ENCODE data around the gene EFHD1. TPM values are rescaled to one million over a fixed set of nuclear protein-coding genes. Genes with fewer than 3 reads are reported as not detected.

The EFHD1 gene
- total RNA-seq (2021) (0.58 and 1.4 TPM in 2 replicates), Bru-seq, nascent RNA (percentile 10 among the genes with signal in this experiment), BruChase-seq, experiment 1, labeled RNA remaining after a 2-hour chase (percentile 11 among the genes with signal in this experiment), BruChase-seq, experiment 2, labeled RNA remaining after a 6-hour chase (percentile 16 among the genes with signal in this experiment)
- long read RNA-seq: 0 reads

GRCh38 chr2:232633413-232634205 is at the start of gene EFHD1:
EFHD1 (plus strand) TSS chr2:232633604; CDS start chr2:232633705, 101 bp downstream.
- peaks cover 32% of the 10 kb centered on the region for H3K27me3 ChIP-seq (replicated peaks; ENCODE audit: insufficient read depth, low read depth, low read length, poor library complexity)
- TF ChIP-seq EZH2 (IDR thresholded peaks at IDR 0.05; ENCODE audit: borderline replicate concordance, low read depth, low read length, poor library complexity, severe bottlenecking): no peak
- TF ChIP-seq CTCF (conservative IDR thresholded peaks at IDR 0.05; ENCODE audit: low read depth, low read length): no peak
- intact Hi-C loops (cut with micrococcal nuclease; ENCODE audit: unreplicated experiment): no loop called here

GRCh38 chr2:232584238-232584637 is 49.2 kb upstream of the EFHD1 start:
- no peak for DNase-seq (ENCODE audit: low spot score)
- Histone ChIP-seq H3K9me3 (ENCODE audit: low read depth, low read length, poor library complexity, severe bottlenecking) (no peaks in the 10 kb centered on the region), H3K4me1 (ENCODE audit: insufficient read depth, low read length, poor library complexity, severe bottlenecking) (no peaks in the 10 kb centered on the region), H3K4me3 (ENCODE audit: low read depth, low read length, poor library complexity, severe bottlenecking) (no peak overlapping the region), H3K36me3 (ENCODE audit: insufficient read depth, low read length, poor library complexity, severe bottlenecking) (no peaks in the 10 kb centered on the region), H3K27me3 (replicated peaks; ENCODE audit: insufficient read depth, low read depth, low read length, poor library complexity) (no peaks in the 10 kb centered on the region), H3K27ac (ENCODE audit: low read depth, low read length, poor library complexity, severe bottlenecking) (no peak overlapping the region)
- intact Hi-C loops (cut with micrococcal nuclease; ENCODE audit: unreplicated experiment): no loop called here
- no TSS peak for BruUV-seq (replicated peaks)
- TF ChIP-seq CTCF (conservative IDR thresholded peaks at IDR 0.05; ENCODE audit: low read depth, low read length) (no peak), EZH2 (IDR thresholded peaks at IDR 0.05; ENCODE audit: borderline replicate concordance, low read depth, low read length, poor library complexity, severe bottlenecking) (no peak)
- ChIA-PET CTCF (no interaction called here), POLR2A (ENCODE audit: low non-redundant PET) (no interaction called here)

More at GRCh38 chr2:232633413-232634205, at the start of gene EFHD1:
- POLR2A ChIA-PET (ENCODE audit: low non-redundant PET): no interaction called here
- H3K9me3 ChIP-seq (ENCODE audit: low read depth, low read length, poor library complexity, severe bottlenecking): no peaks in the 10 kb centered on the region
- DNase-seq (ENCODE audit: low spot score): peak; percentile 76
- no peaks in the 10 kb centered on the region for H3K36me3 ChIP-seq (ENCODE audit: insufficient read depth, low read length, poor library complexity, severe bottlenecking)
- CTCF ChIA-PET: no interaction called here
- no peak within 1 kb of the TSS for H3K27ac ChIP-seq (ENCODE audit: low read depth, low read length, poor library complexity, severe bottlenecking)
- no TSS peak for BruUV-seq (replicated peaks)
- H3K4me1 ChIP-seq (ENCODE audit: insufficient read depth, low read length, poor library complexity, severe bottlenecking): peaks cover 9% of the 10 kb centered on the region
- peak within 1 kb of the TSS; percentile 50 for H3K4me3 ChIP-seq (ENCODE audit: low read depth, low read length, poor library complexity, severe bottlenecking)

- intact Hi-C loops (cut with micrococcal nuclease; ENCODE audit: unreplicated experiment): no loop called here
- Histone ChIP-seq H3K9me3 (ENCODE audit: low read depth, low read length, poor library complexity, severe bottlenecking) (no peaks in the 10 kb centered on the region), H3K27ac (ENCODE audit: low read depth, low read length, poor library complexity, severe bottlenecking) (no peak overlapping the region), H3K4me3 (ENCODE audit: low read depth, low read length, poor library complexity, severe bottlenecking) (no peak overlapping the region), H3K27me3 (replicated peaks; ENCODE audit: insufficient read depth, low read depth, low read length, poor library complexity) (no peaks in the 10 kb centered on the region), H3K36me3 (ENCODE audit: insufficient read depth, low read length, poor library complexity, severe bottlenecking) (no peaks in the 10 kb centered on the region), H3K4me1 (ENCODE audit: insufficient read depth, low read length, poor library complexity, severe bottlenecking) (no peaks in the 10 kb centered on the region)
- ChIA-PET CTCF (no interaction called here), POLR2A (ENCODE audit: low non-redundant PET) (no interaction called here)
- no peak for DNase-seq (ENCODE audit: low spot score)
- no TSS peak for BruUV-seq (replicated peaks)
- no peak for TF ChIP-seq EZH2 (IDR thresholded peaks at IDR 0.05; ENCODE audit: borderline replicate concordance, low read depth, low read length, poor library complexity, severe bottlenecking)
- TF ChIP-seq CTCF (conservative IDR thresholded peaks at IDR 0.05; ENCODE audit: low read depth, low read length): no peak
Observed at GRCh38 chr2:232586943-232587505, 46.4 kb upstream of the EFHD1 start.
